Frontal cortex (tissue), 4 donors: Measurements from ENCODE around the gene ZNF212. TPM values are rescaled to one million over a fixed set of nuclear protein-coding genes. Genes with fewer than 3 reads are reported as not detected.

ENCODE experiments used
- DNase-seq, 2 donors: peaks; one replicate each; pipeline ENCODE4 v3.0.0; 2012; ENCODE audit warnings: low spot score in 2 of 2
- FAIRE-seq: peaks from 2 replicates; lab custom pipeline; 2012; peaks lifted over from hg19 to GRCh38; lab: Jason Lieb, UNC
- small RNA-seq: library from RNA; depleted of rRNA; stranded (forward); fragments of <200 nt; gene quantifications from one replicate; pipeline ENCODE3, GENCODE V24; 2014
- total RNA-seq: library from RNA; depleted of rRNA; stranded (reverse); fragments of >200 nt; gene quantifications from one replicate; pipeline ENCODE4 v1.2.3, GENCODE V29; 2014
- donor health status: control.
- donor health status: control.
- donor health status: control.

ZNF212 gene
- total RNA-seq, 1 donor from 2014 or later = 6.1 TPM

- FAIRE-seq = no peak
- DNase-seq = no peak
These were observed 57.7 kb downstream of the ZNF212 start for GRCh38 chr7:149297034-149297755.

GRCh38 chr7:149300620-149301285, 61.3 kb downstream of the ZNF212 start:
- FAIRE-seq (no peak), DNase-seq (no peak)

- FAIRE-seq = no peak
These were observed 62.8 kb downstream of the ZNF212 start for GRCh38 chr7:149302222-149302621.

GRCh38 chr7:149302865-149303264, 63.4 kb downstream of the ZNF212 start:
- DNase-seq = no peak
- no peak for FAIRE-seq

More at GRCh38 chr7:149302222-149302621, 62.8 kb downstream of the ZNF212 start:
- no peak for DNase-seq

- DNase-seq (no peak), FAIRE-seq (no peak)
These were observed 64.6 kb downstream of the ZNF212 start for GRCh38 chr7:149304006-149304405.

Small RNA genes lying within 50 kb of the gene (small RNA-seq; reads per million reads assigned to genes)
- gene AC004890.1 = not detected

Other genes starting within 250 kb of the ZNF212 start
- 68.9 TPM for gene PDIA4, start 211.1 kb upstream of the ZNF212 start, total RNA-seq
- 18.3 TPM for gene ZNF786, start 148.9 kb upstream of the ZNF212 start, total RNA-seq
- gene ZNF425, start 113.3 kb upstream of the ZNF212 start, total RNA-seq = 6.9 TPM
- gene ZNF398, start 92.2 kb upstream of the ZNF212 start, total RNA-seq = 19.6 TPM
- gene ZNF282, start 44.1 kb upstream of the ZNF212 start, total RNA-seq = 20.8 TPM
- 12.2 TPM for gene ZNF783, start 22.5 kb downstream of the ZNF212 start, total RNA-seq
- gene ZNF777, start 221.4 kb downstream of the ZNF212 start, total RNA-seq = 4.5 TPM